HG03039 (cell line): ENCODE results near the gene ZNF140.
A peak's percentile ranks its signal among the peaks of the same experiment; 100 is the strongest.

Experiments
- ATAC-seq: cut with Tn5 transposase; IDR thresholded peaks from one replicate; pipeline ENCODE4 v1.9.1; 2021; ENCODE audit warnings: mild to moderate bottlenecking, moderate library complexity; ENCODE audit not compliant: unreplicated experiment

Gene ZNF140

GRCh38 chr12:133130038-133130807 is 49.5 kb downstream of the ZNF140 start, which contains the start of the genes ZNF10 and ZNF891:
Gene ZNF10 (plus strand): TSS chr12:133130627. CDS start chr12:133144493, 13,866 bp downstream.
Gene ZNF891 (minus strand): TSS chr12:133130274. CDS start chr12:133121918, 8,356 bp downstream.
- ATAC-seq = peak; percentile 91

- no peak for ATAC-seq
These were observed 50.0 kb downstream of the ZNF140 start for GRCh38 chr12:133130808-133131128.

DNA sequence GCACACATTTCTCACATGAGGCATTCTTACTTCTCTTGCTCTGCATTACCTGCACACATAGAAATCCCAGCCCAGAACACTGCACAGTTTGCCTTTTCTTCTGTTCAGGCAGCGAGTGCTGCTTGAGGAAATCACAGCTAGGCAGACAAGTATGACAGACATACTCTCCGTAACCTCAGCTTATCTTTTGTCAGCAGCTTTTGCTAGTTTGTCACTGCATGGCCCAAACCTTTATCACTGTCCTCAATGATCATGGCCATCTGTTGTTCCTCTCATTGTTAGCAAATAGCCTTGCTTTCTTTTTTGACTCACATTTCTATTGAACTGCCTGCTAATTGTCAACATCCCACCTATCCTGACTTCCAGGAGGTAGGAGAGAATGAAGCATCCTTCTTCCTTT is 55.0 kb downstream of the ZNF140 start:
- no peak for ATAC-seq

DNA sequence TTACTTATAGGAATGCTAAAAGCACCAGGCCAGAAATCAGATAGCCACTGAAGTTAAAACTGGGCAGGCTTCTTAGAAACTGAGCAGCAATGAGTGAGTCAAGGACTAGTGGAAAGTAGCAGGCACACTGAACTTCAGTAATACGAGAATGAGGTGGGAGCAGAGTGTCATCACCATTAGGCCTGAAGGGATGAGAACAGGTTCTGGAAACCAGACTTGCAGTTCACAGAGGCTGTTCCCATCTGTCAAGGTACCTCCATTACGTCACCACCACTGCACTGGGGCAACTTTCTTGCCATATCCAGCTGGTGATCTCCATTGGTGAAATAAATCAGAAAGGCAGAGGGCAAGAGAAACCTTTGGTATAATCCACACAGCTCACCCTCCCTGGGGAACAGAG is 65.3 kb downstream of the ZNF140 start:
- no peak for ATAC-seq

GRCh38 chr12:133156125-133156690 is 75.5 kb downstream of the ZNF140 start:
- ATAC-seq = no peak
